CD4-positive, alpha-beta T cell treated with Interferon alpha-2 for 1 hour (primary cell): Measurements from ENCODE around the gene PLXNB2.

Source experiments
- DNase-seq, 2 donors: peaks; one replicate each; pipeline ENCODE4 v3.0.0-alpha.2; 2020 to 2022

PLXNB2 gene

DNA sequence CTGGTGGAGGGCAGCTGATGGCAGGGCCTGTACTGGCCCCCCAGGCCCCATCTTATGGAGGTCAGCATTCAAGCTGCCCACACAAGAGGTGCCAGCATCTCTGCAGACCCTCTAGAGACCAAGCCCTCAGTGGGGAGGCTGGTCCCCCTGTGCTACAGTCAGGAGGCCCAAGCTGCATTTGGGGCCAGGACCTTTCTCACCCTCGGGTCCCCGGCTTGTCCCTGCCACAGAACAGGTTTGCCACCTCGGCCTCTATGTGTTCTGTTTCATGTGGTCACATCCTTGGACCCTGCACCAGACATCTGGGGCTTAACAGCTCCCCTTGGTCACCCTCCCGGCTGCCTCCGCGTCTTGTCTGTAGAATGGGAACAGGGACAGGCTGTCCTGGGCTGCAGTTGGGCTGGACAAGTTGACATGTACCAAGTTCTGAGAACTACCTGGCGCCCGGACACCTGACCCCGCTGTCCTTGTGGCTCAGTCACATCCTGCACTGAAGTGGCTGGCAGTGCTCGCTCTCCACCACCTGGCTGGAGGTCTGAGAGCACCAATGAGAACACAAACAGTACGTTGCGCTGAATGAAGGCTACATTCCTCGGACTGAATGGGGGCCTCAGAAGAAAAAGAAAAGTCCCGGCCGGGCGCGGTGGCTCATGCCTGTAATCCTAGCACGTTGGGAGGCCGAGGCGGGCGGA is 2.7 kb upstream of the PLXNB2 start:
- DNase-seq, result no peak

DNA sequence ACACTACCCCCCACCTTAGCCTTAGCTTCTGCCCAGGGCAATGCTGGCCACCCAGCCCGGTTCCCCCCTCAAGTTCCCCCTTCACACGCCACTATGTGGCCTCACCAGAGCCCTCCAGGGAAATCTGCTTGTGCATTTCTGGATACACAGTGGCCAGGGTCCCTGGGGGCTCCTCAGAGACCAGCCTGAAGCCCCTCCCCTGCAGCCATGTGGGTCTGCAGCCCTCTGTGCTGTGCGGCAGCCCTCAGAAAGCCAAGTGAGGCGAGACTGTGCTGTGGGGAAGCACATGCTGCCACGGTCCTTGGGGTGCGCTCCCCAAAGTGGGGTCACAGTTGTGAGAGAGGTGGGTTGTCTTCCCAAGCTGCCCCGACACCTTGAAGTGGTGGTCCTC is 2.1 kb upstream of the PLXNB2 start:
- no peak for DNase-seq

DNA sequence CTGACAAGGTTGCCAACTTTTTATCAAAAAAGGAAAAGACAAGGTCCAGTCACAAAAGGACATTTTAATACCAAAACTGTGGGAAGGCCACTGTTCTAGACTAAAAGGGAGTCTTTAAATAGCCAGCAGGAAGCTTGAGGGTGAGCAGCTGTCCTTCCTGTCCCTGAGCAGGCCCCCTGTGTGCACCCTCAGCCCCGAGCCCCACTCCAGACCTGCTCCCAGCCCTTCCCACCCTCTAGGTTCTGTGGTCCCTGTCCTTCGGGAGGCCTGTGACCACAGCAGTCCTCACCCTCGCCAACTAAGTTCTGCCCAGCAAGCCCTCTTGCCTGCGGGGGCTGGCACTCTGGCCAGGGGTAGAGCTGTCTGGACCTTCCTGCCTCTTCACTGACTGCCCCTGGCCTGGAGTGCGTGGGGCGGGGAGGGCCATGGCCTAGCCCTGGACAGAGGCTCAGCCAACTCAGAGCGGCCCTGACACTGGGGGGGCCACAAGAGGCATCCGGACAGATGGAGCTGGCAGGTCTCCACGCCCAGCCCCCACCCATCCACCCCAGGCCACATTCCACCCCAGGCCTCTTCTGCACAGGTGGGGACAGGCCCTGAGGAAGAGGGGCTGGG is 1.6 kb upstream of the PLXNB2 start:
- DNase-seq, result no peak

DNA sequence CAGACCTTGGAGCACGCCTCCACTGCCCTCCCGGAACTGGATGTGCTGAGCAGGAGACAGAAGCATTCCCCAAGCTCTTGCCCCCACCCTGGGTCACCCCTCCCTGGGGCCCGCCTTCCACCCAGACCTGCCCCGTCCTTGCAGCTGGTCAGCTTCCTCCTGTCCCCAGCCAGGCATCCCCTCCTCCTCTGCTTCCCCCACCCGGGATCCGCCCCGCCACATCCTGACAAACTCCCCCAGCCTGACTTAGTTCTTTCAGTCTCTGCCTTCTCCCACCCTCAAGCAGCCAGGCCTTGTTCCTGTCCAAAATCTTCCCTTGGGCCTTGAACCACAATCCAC is 1.1 kb upstream of the PLXNB2 start:
- peak in 1 of 2 donors; percentile 41 for DNase-seq

DNA sequence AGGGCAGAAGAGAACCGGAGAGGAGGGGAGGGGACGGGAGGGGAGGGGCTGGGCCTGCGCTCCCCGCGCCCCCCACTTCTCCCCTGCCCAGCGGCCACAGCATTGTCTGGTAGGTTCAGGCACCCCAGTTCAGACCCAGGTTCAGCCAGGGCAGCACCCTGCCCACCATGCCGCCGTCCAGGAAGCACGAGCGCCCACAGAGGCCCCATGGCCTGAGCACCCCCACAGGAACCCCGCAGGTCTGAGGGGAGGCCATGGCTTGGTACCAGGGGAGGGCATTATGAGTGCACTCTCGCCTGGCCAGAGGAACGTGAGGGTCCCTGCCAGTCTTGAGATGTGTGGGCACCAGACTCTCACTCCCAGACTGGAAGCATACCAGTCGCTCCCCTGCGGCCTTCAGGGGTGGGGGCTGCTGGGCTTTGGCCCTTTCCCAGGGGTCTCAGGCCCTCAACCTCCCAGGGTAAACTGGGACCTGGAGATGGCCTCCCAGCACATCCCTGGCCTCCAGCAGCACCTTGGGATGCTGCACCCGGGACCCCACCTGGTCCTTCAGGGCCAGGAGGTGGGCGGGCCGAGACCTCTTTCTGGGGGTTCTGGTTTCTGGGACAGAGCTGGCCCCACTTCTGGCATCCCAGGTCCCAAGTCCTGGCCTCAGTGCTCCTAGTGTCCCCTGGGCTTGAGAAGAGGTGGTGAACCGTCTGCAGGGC is 597 bp upstream of the PLXNB2 start:
- no peak for DNase-seq

DNA sequence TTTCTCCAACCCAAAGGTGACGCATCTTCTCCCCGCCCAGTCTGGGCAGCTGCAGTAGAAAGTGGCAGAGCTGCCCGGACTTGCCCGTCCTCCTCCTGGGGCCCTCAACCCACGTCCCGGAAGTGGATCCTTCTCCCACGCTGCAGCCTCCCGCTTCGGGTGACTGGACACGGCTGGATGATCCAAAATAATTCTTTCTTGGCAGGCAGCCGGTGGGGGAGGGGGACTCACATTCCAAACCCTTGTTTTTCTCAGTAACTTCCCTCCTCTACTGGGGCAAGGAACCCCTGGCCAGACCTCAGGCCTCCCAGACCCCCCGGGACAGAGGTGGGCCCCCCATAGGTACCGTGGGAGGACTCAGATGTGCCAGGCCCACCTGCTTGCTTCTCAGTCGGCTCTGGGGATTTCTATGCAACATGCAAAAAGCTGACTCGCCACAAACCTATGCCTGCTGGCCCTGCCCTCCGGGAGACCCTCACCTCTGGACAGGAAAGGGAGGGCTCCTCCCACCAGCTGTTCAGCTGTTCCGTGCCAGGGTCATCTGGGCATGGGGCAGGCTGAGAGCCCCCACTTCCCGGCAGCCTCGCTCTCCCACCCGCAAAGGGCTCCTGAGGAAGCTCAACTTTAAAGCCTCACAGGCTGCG is 1.4 kb downstream of the PLXNB2 start:
- peak in 1 of 2 donors; percentile 45 for DNase-seq

DNA sequence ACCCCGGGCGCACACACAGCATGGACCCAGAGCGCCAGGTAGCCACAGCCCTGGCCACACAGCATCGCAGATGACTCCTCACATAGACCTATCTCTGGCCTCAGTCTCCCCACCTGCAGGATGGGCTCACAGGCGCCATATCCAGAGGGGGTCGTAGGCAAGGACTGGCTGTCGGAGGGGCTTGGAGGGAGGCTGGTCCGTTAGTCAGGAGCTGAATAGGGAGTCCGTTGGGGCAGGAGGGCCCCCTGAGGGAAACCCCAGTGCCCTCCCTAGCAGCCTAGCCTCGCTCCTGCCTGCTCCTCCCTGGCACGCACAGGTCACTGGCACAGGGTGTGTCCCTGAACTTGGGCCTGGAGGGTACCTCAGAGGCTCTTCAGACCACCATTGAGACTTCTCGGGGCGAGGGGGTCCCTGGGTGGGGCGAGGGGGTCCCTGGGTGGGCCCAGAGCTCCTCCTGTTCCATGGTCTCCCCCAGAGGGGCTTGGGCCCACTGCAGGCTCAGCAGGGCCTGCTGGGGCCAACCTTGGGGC is 2.0 kb downstream of the PLXNB2 start:
- no peak for DNase-seq

DNA sequence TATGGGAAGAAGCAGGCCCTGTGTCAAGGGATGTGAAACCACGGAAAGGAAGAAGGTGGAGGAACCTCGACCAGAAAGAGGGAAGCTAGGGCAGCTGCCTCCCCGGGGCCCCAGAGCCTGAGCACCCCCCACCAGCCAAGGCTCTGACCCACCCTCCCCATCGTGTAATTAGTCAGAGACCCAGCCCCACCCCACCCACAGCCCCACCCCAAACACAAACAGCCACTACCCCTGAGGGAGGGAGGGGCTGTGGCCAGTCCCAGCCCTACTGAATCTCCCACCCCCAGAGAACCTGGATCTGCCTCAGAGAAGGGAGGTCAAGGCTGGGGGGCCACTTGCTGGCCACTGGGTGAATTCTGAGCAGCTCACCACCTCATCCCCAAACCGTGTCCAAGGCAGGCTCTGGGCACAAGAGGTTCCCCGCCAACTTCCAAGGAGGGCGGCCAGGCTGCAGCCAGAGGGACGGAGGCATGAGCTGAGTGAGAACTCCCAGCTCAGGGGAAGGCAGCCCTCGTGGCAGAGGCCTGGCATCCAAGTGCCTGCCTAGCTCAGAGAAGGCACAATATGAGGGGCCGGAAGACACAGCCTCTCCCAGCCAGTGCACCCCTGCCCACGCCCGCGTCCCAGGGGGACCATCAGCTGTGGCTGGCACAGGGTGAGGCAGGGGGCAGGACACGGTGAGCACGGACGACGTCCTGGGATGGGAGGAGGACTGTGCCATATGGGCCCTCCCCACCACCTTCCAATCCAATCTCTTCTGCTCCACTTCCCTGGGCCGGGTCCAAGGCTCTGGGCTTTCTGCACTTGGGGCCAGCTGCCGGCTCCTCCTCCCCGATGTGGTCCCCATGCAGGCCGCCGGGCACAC is 2.7 kb downstream of the PLXNB2 start:
- DNase-seq, result peak in 1 of 2 donors; percentile 50

DNA sequence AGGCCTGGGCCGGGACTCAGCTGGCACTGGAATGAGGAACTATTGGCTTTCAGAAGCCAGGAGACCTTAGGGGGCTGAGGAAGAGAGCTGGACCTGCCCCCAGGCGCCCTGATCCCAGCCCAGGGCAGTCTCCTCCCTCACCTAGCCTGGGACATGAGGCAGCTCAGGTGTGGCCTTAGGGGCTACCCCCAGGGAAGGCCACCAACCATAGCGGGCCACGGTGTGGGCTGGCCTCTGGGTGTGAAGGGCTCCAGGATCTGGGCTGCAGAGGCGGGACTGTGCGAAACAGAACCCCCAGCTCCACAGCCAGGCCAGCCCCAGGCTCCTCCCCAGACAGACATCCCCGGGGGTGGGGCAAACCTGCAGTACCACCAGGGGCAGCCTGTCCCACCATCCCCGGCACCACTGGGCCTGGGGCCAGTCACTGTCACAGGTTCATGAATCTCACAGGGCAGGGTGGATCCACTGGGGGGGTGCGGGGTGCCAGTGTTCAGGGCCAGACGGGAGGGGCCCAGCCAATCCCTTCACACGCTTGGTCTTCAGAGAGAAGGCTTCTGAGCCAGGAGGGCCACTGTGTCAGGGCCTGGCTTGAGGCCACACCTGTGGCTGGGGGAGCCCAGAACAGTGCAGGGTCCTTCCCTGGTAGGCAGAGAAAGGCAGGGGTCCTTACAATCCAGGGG is 3.5 kb downstream of the PLXNB2 start:
- peak in 1 of 2 donors; percentile 53 for DNase-seq

DNA sequence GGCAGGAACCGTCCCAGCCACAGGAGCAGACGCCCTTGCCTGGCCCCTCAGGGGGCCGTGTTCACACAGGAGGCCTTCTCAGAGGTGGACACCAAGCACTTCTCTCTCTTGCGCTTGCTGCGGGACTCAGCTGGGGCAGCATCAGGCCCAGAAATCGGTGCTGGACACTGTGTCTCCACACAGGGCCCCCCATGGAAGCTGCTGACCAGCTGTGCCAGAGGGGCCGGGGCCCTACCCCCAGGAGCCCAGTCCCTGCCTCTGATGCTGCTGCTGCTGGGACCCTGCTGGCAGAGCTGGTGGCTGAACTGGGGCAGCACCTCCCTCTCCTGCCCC is 4.0 kb downstream of the PLXNB2 start:
- DNase-seq, result no peak

DNA sequence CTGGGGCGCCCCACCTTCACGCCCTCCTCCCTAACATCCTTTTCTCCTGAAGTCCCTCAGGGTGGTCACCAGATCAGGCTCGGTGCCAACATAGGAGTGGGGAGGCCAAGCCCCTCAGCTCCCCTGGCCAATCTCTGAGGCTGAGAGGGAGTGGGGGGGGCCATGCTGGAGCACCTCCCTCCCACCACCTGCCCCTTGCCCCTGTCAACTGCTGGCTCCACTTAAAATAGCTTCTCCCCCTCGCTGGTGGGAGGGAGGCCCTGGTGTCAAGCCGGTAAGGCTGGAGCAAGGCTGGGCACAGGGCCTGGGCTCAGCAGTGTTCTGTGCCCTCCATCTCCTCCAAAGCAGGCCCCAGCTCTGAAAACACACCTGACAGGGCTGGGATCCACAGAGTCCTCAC is 4.9 kb downstream of the PLXNB2 start:
- DNase-seq, result no peak

DNA sequence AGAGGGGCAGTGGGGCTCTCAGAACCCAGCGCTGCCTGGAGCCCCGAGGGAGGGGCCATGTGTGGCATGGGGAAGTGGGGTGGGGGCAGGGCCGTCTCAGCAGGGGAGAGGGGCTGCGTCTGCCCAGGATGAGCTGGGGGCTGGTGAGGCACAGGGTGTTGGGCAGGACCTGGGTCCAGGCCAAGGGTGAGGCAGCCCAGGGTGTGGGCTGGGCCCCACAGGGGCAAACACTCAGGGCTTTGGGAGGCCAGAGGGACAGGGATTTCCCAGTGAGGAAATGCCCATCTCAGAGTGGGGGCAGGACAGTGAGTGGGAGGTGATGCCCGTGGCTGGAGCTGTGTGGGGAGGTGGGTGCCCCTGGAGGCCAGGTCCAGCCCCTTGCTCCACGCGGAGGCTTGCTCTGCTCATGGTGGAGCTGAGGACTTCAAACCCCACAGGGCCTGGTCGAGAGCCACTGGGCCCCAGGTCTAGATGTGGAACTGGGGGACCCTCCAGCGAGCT is 5.4 kb downstream of the PLXNB2 start:
- peak in 1 of 2 donors; percentile 14 for DNase-seq

DNA sequence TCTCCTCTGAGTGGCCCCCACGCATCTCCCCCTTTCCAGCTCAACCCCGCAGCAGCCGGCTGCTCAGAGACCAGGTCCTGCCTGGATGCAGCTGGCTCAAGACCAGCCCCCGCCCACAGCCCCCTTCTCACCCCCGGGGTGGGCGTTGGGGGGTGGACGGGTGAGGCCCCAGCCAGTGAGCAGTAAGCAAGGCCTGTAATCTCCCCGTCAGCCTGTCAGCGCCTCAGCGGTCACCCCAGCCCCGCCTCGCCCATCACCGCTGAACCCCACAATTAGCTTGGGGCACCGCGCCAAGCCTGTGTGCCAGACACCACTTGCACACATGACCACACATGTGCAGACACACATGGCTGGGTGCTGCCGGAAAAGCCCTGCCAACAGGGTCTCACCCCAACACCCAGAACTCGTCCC is 5.9 kb downstream of the PLXNB2 start:
- peak in 1 of 2 donors; percentile 14 for DNase-seq

DNA sequence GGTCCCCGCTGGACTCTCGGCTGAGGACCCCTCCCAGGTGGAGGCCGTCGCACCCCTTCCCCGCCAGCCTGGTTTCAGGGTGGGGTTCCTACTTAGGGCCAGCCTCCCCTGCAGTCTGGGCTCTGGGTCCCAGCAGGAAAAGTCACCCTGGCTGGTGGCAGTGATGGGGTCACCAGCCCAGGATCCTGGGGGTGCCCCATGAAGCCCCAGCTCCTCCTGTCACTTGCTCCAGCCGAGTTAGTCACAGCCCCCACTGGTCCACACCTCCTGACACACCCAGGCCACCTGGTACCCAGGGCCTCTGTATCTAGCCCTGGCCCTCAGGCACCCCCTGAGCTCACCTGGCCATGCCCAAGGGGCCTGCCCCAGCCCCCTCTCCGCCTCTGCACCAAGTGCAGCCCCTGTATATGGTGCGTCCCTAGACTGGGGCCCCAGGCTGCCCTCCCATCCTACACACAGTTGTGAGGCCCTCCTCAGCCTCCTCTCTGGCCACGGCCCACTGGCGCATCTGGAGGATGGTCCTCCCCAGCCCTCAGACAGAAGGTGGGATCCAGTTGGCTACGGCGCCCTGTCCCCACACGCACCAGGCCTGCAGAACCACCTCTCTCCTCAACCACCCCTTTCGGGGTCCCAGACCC is 6.7 kb downstream of the PLXNB2 start:
- DNase-seq, result no peak

DNA sequence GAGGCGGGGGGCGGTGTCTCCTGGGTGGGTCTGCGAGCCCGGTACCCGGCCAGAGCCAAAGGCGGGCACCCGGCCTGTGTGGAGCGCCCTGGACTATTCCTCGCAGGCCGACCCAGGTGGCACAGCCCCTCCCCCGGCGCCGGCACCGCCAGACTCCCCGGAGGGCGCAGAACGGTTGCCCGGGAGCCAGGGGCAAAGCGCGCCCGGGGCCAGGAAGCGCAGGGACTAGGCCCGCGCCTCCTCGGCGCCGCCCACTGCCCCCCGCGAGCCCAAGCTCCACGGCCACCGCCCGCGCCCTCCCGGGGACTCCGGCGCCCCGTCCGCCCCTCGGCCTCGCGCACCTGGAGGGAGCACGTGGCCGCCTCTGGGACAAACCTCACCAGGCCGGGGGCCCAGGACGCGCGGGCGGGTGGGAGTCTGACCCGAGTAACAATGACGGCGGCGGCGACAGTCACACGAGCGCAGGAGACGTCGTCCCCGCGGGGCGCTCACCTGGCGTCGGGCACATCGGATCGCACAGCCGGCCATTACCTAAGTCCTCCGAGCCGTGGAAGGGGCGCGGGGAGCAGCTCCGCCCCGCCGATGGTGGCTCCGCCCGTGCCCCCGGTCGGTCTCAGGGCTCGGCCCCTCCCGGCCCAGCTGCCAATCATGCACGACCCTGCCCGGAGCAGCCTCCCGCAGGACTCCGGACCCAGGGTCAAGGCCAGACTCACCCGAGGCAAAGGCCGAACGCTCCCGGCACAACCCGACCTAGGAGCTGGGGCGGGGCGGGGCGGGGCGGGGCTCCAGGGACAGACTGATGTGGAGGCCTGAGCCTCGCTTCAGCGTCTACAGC is 7.4 kb downstream of the PLXNB2 start:
- DNase-seq, result no peak

DNA sequence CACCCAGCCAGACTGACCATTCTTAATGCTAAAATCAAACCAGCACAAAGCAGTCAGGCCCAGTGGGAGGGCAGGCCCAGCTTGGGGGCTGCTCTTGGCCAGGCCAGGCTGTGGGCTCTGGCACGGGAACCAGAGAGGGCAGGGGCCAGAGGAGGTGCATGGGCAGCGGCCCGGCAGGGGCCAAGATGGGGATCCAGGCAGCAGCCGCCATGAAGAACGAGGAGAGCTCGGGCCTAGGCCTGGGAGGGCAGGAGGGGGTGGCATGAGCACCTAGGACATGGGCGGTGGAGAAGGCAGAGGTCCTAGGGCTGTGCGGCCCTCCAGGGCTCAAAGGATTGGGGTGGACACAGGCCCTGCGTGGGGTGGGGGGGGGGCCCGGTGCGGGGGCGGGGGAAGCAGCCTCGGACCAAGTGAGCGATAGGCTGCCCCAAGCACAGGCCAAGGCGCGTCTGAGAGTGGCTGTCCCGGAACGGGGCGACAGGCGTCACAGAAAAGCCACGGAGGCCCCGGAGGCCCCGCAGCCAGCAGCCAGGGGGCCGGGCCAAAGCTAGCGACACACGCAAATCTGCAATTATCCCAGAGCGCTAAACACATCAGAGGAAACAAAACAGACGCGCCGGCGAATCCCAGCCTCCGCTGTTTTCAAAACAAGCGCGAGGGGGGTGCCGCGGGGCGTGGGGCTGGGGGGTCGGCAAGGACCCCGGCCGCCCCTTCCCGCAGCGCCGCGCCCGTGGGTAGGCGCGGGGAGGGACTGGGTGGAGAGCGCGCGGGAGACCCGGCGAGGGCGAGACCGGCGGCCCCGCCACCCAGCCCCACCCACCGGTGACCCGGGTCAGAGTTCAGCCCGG is 8.3 kb downstream of the PLXNB2 start:
- DNase-seq, result no peak

DNA sequence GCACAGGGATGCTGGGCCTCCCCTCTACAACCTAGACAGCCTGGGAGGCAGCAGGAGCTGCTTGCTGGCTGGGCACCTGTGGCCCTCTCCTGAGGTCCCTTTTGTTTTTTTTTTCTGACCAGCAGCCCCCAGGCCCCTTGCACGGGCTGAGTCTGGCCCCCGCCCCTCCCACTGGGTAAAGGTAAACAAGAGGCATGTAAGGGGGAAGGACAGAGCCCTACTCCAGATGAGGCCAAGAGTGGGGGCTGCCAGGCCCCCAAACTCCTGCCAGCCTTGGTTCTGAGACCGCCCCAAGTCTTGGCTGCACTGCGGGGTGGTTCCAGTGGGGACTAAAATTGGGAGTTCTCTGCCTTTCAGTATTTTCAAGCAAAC is 9.2 kb downstream of the PLXNB2 start:
- DNase-seq, result no peak

DNA sequence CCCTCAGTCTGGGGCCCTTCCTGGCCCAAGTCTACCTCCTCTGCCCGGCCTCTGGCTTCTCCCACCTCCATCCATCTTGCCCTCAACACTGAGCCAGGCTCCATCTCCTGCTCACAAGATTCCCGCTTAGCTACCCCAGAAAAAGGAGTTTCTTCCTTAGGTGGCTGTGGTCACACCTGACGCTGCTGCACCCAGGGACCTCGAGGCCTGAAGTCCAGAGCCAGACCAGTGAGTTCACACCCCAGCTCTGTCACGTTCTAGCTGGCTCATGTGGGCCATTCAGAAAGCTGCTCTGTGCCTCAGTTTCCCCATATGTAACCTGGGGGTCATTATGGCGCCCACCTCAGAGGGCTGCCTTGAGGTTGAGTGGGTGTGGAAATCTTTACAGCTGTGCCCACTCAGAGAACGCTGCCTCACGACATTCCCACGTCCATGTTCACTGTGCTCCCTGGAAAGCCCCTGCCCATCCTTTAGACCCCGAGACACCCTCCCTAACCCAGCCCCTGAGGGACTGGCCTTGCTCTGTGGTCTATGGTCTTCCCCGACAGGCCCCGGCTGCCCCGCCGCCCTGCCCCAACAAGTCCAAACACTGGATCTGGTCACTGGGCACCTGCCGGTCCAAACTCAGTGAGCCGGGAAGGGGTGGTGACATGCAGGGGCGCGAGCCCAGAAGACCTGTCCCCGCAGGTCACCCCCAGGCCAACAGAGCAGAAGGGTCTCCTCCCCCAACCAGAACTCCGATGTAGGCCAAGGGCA is 9.8 kb downstream of the PLXNB2 start:
- no peak for DNase-seq
